Spleen (tissue), 11 donors: ENCODE results near the gene VEGFA. TPM values are rescaled to one million over a fixed set of nuclear protein-coding genes. Genes with fewer than 3 reads are reported as not detected.

Experiments used
- DNase-seq: peaks from one replicate; pipeline ENCODE4 v3.0.0-alpha.2; 2020
- H3K27ac ChIP-seq, 8 donors: fragments of 200-600 bp; sonication (generic) in 7 of 8; 1 replicate in 4 of 8; 2 replicates in 4 of 8; pipeline versions ENCODE4 v1.5.0 to v1.8.0; 2016 to 2021; ENCODE audit warnings: inconsistent platforms in 4 of 8, mild to moderate bottlenecking in 4 of 8, moderate library complexity in 1 of 8
- H3K27me3 ChIP-seq, 7 donors: fragments of 200-600 bp; sonication (generic) in 6 of 7; replicated peaks in 1 of 7; 1 replicate in 4 of 7; 2 replicates in 3 of 7; pipeline versions ENCODE4 v1.5.0 to v1.8.0; 2016 to 2021; ENCODE audit warnings: inconsistent platforms in 3 of 7, mild to moderate bottlenecking in 1 of 7
- H3K36me3 ChIP-seq, 6 donors: fragments of 200-600 bp; sonication (generic) in 5 of 6; 1 replicate in 4 of 6; 2 replicates in 2 of 6; pipeline versions ENCODE4 v1.5.0 to v1.8.0; 2016 to 2021; ENCODE audit warnings: inconsistent platforms in 2 of 6
- H3K4me1 ChIP-seq, 6 donors: fragments of 200-600 bp; sonication (generic) in 5 of 6; 1 replicate in 3 of 6; 2 replicates in 3 of 6; pipeline versions ENCODE4 v1.5.0 to v1.8.0; 2016 to 2021; ENCODE audit warnings: inconsistent platforms in 3 of 6
- H3K4me3 ChIP-seq, 8 donors: fragments of 200-600 bp; sonication (generic) in 7 of 8; 1 replicate in 4 of 8; 2 replicates in 4 of 8; pipeline versions ENCODE4 v1.5.0 to v1.8.0; 2016 to 2021; ENCODE audit warnings: inconsistent platforms in 4 of 8, mild to moderate bottlenecking in 4 of 8, moderate library complexity in 2 of 8
- H3K9me3 ChIP-seq, 8 donors: fragments of 200-600 bp; sonication (generic) in 7 of 8; 1 replicate in 4 of 8; 2 replicates in 4 of 8; pipeline versions ENCODE4 v1.5.0 to v1.8.0; 2016 to 2021; ENCODE audit warnings: inconsistent platforms in 4 of 8
- CTCF ChIP-seq, 11 experiments: fragments of 200-600 bp in 7 of 11; fragments of 450-650 bp in 4 of 11; sonication (generic) in 4 of 11; IDR thresholded peaks in 8 of 11; conservative IDR thresholded peaks in 3 of 11; 1 replicate in 7 of 11; 2 replicates in 4 of 11; pipeline versions ENCODE4 v1.4.0 to v1.8.0; 2016 to 2021; ENCODE audit warnings: antibody characterized with exemption in 11 of 11, inconsistent platforms in 4 of 11, mild to moderate bottlenecking in 1 of 11
- POLR2A ChIP-seq, 3 donors: fragments of 450-650 bp; IDR thresholded peaks; one replicate each; pipeline ENCODE4 v1.5.1; 2017; ENCODE audit warnings: antibody characterized with exemption in 3 of 3, mild to moderate bottlenecking in 1 of 3
- POLR2AphosphoS5 ChIP-seq, 3 donors: sonication (generic); formaldehyde crosslinking; IDR thresholded peaks; one replicate each; pipeline ENCODE4 v1.5.1; 2017; ENCODE audit warnings: antibody characterized with exemption in 3 of 3
- WGBS, 5 donors: extraction: QIAGEN DNeasy Blood & Tissue Kit in 3 of 5; methylation state at CpG; one replicate each; pipeline versions ENCODE4 v1.1.5 to v1.1.7; 2013 to 2018; 5-methylcytosine and 5-hydroxymethylcytosine counted together
- intact Hi-C: fragments of 100-400 bp; cut with DNase I; formaldehyde crosslinking; loops from one replicate; pipeline ENCODE4 v1.15.0; 2023; ENCODE audit warnings: low total_unique reads
- polyA plus RNA-seq, 3 donors: library from polyadenylated mRNA; stranded (reverse); fragments of 200-250 nt; gene quantifications; one replicate each; pipeline ENCODE4 v1.2.1, GENCODE V29; 2013
- total RNA-seq, 7 donors: library from RNA; depleted of rRNA in 3 of 7; stranded (reverse); fragments of >200 nt in 3 of 7; fragmentation: NEBNext Ultra II Directional in 4 of 7; extraction: Animal tissue kit (Norgen Biotek cat#: 25700) in 4 of 7; gene quantifications; one replicate each; pipeline versions ENCODE4 v1.1.0 to v1.2.1, GENCODE V29; 2016 to 2021
- donor health status: healthy with polysubstance abuse.
- donor health status: DM: no; HTN: no; CAD: no; lungs with moderate emphysema.
- donor health status: DM: no; HTN: no; CAD: no.
- donor health status: Bipolar disorder and iron deficiency.
- donor health status: healthy.
- donor health status: DM: no; HTN: no; CAD: no.
- donor health status: DM: yes; HTN: yes; CAD: no.

VEGFA gene
- total and polyA plus RNA-seq, 10 donors, result 31.0 to 486 (median 153) TPM

- Histone ChIP-seq H3K9me3 (no peaks in the 10 kb centered on the region), H3K27me3 (no peaks in the 10 kb centered on the region), H3K4me3 (no peak overlapping the region), H3K27ac (no peak overlapping the region), H3K36me3 (peaks cover 0 to 34% (median 10%) of the 10 kb centered on the region in 6 donors), H3K4me1 (peaks cover 0 to 20% (median 3%) of the 10 kb centered on the region in 6 donors)
- WGBS, 5 donors, result 78 to 98% (median 86%) methylated on average over 5 of the region's 5 CpGs
- DNase-seq, result no peak
- TF ChIP-seq POLR2AphosphoS5 (IDR thresholded peaks at IDR 0.05), result no peak
- no peak for TF ChIP-seq POLR2A (IDR thresholded peaks at IDR 0.05)
- TF ChIP-seq CTCF (IDR thresholded peaks at IDR 0.05 in 8 of 11, conservative IDR thresholded peaks at IDR 0.05 in 3 of 11), result no peak
- intact Hi-C loops, result no loop called here
Observed at GRCh38 chr6:43788301-43788700, 18.3 kb downstream of the VEGFA start.

- intact Hi-C loops, result no loop called here
- no peak for DNase-seq
- 63 to 90% (median 79%) methylated on average over 2 of the region's 2 CpGs for WGBS, 5 donors
- H3K36me3 ChIP-seq, result peaks cover 0 to 22% (median 2%) of the 10 kb centered on the region in 6 donors
- H3K4me3 ChIP-seq, result no peak overlapping the region
- no peak for TF ChIP-seq CTCF (IDR thresholded peaks at IDR 0.05 in 8 of 11, conservative IDR thresholded peaks at IDR 0.05 in 3 of 11)
- TF ChIP-seq POLR2A (IDR thresholded peaks at IDR 0.05), result no peak
- no peak for TF ChIP-seq POLR2AphosphoS5 (IDR thresholded peaks at IDR 0.05)
- H3K9me3 ChIP-seq, result no peaks in the 10 kb centered on the region
- H3K4me1 ChIP-seq, result peaks cover 0 to 20% (median 3%) of the 10 kb centered on the region in 6 donors
- H3K27me3 ChIP-seq, result no peaks in the 10 kb centered on the region
- H3K27ac ChIP-seq, result peak overlapping the region in 3 of 8 donors; percentile 45 to 52 (median 49)
Observed at GRCh38 chr6:43789447-43789846, 19.4 kb downstream of the VEGFA start.

GRCh38 chr6:43790031-43790430 is 20.0 kb downstream of the VEGFA start:
- Histone ChIP-seq H3K27ac (peak overlapping the region in 4 of 8 donors; percentile 4 to 52 (median 47)), H3K27me3 (peaks cover 0 to under 1% (median 0%) of the 10 kb centered on the region in 7 donors), H3K4me1 (peaks cover 0 to 20% (median 3%) of the 10 kb centered on the region in 6 donors), H3K9me3 (no peaks in the 10 kb centered on the region), H3K36me3 (peaks cover 0 to 16% (median 0%) of the 10 kb centered on the region in 6 donors), H3K4me3 (no peak overlapping the region)
- intact Hi-C loops, result no loop called here
- 37 to 79% (median 47%) methylated on average over 5 of the region's 5 CpGs for WGBS, 5 donors
- TF ChIP-seq POLR2AphosphoS5 (IDR thresholded peaks at IDR 0.05) (no peak), CTCF (IDR thresholded peaks at IDR 0.05 in 8 of 11, conservative IDR thresholded peaks at IDR 0.05 in 3 of 11) (no peak), POLR2A (IDR thresholded peaks at IDR 0.05) (no peak)
- no peak for DNase-seq

- H3K9me3 ChIP-seq, result no peaks in the 10 kb centered on the region
- peak; percentile 42 for DNase-seq
- intact Hi-C loops, result no loop called here
- no peak overlapping the region for H3K27ac ChIP-seq
- H3K36me3 ChIP-seq, result no peaks in the 10 kb centered on the region
- H3K27me3 ChIP-seq, result peaks cover 0 to 5% (median 0%) of the 10 kb centered on the region in 7 donors
- no peak for TF ChIP-seq CTCF (IDR thresholded peaks at IDR 0.05 in 8 of 11, conservative IDR thresholded peaks at IDR 0.05 in 3 of 11)
- TF ChIP-seq POLR2AphosphoS5 (IDR thresholded peaks at IDR 0.05), result no peak
- no peak for TF ChIP-seq POLR2A (IDR thresholded peaks at IDR 0.05)
- H3K4me1 ChIP-seq, result peaks cover 0 to 28% (median 3%) of the 10 kb centered on the region in 6 donors
- 75 to 80% (median 77%) methylated on average over 11 of the region's 11 CpGs for WGBS, 5 donors
- H3K4me3 ChIP-seq, result no peak overlapping the region
Observed at GRCh38 chr6:43791745-43792422, 21.9 kb downstream of the VEGFA start.
